ENCODE data around the gene RDH13. TPM values are rescaled to one million over a fixed set of nuclear protein-coding genes. Genes with fewer than 3 reads are reported as not detected.

RDH13 gene
- total and polyA plus RNA-seq, 10 of the 15 experiments (the other 5 are each of a cell fraction or from before 2014, with no cell fraction given), result 1.3 to 11.6 (median 8.9) TPM

DNA sequence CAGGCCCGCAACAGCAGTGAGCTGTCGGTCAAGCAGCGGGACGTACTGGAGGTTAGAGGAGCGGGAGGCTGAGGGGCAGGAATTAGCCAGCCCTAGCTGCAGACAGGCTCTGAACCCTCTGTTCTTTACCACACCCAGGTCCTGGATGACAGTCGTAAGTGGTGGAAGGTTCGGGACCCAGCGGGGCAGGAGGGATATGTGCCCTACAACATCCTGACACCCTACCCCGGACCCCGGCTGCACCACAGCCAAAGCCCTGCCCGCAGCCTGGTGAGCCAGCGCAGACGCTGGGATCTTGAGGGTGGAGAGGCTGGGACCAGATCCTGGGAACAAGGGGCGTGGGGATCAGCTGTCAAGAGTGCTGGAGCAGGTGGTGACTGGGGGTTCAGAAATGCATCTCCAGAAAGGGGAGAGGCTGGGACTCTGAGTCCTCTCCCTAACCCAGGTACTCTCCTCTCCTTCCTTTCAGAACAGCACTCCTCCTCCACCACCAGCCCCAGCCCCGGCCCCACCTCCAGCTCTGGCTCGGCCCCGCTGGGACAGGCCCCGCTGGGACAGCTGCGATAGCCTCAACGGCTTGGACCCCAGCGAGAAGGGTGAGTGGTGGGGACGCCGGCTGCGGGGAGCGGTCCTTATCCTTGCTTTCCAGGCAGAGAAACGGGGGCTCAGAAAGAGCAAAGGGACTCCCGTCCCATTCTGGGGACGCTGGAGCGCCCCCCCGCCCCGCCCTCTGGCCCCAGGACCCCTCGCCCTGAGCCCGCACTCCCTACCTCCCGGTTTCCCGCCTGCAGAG is 23.2 kb upstream of the RDH13 start:
- RAD21 ChIA-PET (ENCODE audit: unreplicated experiment), result interaction anchor here (1.0 kb wide), 1 partner anchor 74 kb away, joined by 3 read pairs; no protein-coding TSS in a partner anchor
- Histone ChIP-seq H3K9ac (ENCODE audit: control insufficient read depth, insufficient read depth, low read length) (no peak overlapping the region), H3K4me3 (no peak overlapping the region), H2AFZ (ENCODE audit: control insufficient read depth, low read depth, low read length) (no peak overlapping the region), H3K27ac (ENCODE audit: control insufficient read depth, insufficient read depth) (no peak overlapping the region), H3K9me3 (replicated peaks; ENCODE audit: control insufficient read depth, insufficient read depth, low read length) (no peaks in the 10 kb centered on the region; the same call in 2 of the 3 replicates), H3K79me2 (ENCODE audit: control insufficient read depth, insufficient read depth, low read length) (no peaks in the 10 kb centered on the region), H3K27me3 (replicated peaks in 1 of 2; ENCODE audit: control insufficient read depth in 2 of 2, insufficient read depth in 2 of 2, low read length in 1 of 2) (peaks cover 0 to 7% of the 10 kb centered on the region in 2 experiments; a peak in 2 of 4 replicates), H3K4me2 (ENCODE audit: control insufficient read depth, insufficient read depth) (no peak overlapping the region), H3K36me3 (ENCODE audit: control insufficient read depth in 2 of 2, insufficient read depth in 2 of 2, low read length in 1 of 2) (no peaks in the 10 kb centered on the region; a peak in 1 of 4 replicates), H3K4me1 (ENCODE audit: control insufficient read depth, insufficient read depth, low read length) (peaks cover 4% of the 10 kb centered on the region; the same call in 1 of the 2 replicates), H4K20me1 (ENCODE audit: control insufficient read depth, insufficient read depth) (no peaks in the 10 kb centered on the region)
- in situ Hi-C loops (cut with MboI), result no loop called here
- ATAC-seq, result no peak
- intact Hi-C loops (cut with micrococcal nuclease; ENCODE audit: unreplicated experiment), result no loop called here
- TF ChIP-seq ZBED1 (IDR thresholded peaks at IDR 0.05; ENCODE audit: borderline replicate concordance) (no peak), NR2C2 (IDR thresholded peaks at IDR 0.05; ENCODE audit: borderline replicate concordance, control insufficient read depth, insufficient read length, low read depth) (no peak), SUPT20H (IDR thresholded peaks at IDR 0.05; ENCODE audit: borderline replicate concordance, control insufficient read depth, low read depth, low read length) (no peak), RELA (IDR thresholded peaks at IDR 0.05; ENCODE audit: borderline replicate concordance, partially characterized antibody) (no peak), POLR2A (IDR thresholded peaks at IDR 0.05; ENCODE audit: low read depth, low read length) (no peak), NR2C1 (IDR thresholded peaks at IDR 0.05) (no peak), MYC (IDR thresholded peaks at IDR 0.05; ENCODE audit: insufficient read depth, insufficient read length, insufficient replicate concordance, low read length, severe bottlenecking) (no peak), CHD2 (IDR thresholded peaks at IDR 0.05; ENCODE audit: borderline replicate concordance, low read depth, low read length) (no peak), NBN (IDR thresholded peaks at IDR 0.05) (no peak), ZNF384 (IDR thresholded peaks at IDR 0.05; ENCODE audit: borderline replicate concordance, low read depth, low read length) (no peak), ZNF274 (IDR thresholded peaks at IDR 0.05; ENCODE audit: insufficient read depth, insufficient read length) (no peak), ATF7 (IDR thresholded peaks at IDR 0.05; ENCODE audit: low read depth) (no peak), SIX5 (IDR thresholded peaks at IDR 0.05; ENCODE audit: low read depth, low read length, severe bottlenecking) (no peak), IKZF2 (IDR thresholded peaks at IDR 0.05) (no peak), POU2F2 (IDR thresholded peaks at IDR 0.05; ENCODE audit: borderline replicate concordance, low read depth, low read length) (no peak), TBL1XR1 (IDR thresholded peaks at IDR 0.05; ENCODE audit: low read depth, low read length) (no peak), ZNF217 (IDR thresholded peaks at IDR 0.05) (no peak)
- TF ChIP-seq, protein P1, sequence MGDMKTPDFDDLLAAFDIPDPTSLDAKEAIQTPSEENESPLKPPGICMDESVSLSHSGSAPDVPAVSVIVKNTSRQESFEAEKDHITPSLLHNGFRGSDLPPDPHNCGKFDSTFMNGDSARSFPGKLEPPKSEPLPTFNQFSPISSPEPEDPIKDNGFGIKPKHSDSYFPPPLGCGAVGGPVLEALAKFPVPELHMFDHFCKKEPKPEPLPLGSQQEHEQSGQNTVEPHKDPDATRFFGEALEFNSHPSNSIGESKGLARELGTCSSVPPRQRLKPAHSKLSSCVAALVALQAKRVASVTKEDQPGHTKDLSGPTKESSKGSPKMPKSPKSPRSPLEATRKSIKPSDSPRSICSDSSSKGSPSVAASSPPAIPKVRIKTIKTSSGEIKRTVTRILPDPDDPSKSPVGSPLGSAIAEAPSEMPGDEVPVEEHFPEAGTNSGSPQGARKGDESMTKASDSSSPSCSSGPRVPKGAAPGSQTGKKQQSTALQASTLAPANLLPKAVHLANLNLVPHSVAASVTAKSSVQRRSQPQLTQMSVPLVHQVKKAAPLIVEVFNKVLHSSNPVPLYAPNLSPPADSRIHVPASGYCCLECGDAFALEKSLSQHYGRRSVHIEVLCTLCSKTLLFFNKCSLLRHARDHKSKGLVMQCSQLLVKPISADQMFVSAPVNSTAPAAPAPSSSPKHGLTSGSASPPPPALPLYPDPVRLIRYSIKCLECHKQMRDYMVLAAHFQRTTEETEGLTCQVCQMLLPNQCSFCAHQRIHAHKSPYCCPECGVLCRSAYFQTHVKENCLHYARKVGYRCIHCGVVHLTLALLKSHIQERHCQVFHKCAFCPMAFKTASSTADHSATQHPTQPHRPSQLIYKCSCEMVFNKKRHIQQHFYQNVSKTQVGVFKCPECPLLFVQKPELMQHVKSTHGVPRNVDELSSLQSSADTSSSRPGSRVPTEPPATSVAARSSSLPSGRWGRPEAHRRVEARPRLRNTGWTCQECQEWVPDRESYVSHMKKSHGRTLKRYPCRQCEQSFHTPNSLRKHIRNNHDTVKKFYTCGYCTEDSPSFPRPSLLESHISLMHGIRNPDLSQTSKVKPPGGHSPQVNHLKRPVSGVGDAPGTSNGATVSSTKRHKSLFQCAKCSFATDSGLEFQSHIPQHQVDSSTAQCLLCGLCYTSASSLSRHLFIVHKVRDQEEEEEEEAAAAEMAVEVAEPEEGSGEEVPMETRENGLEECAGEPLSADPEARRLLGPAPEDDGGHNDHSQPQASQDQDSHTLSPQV (IDR thresholded peaks at IDR 0.05), result no peak
- TF ChIP-seq, protein P2, sequence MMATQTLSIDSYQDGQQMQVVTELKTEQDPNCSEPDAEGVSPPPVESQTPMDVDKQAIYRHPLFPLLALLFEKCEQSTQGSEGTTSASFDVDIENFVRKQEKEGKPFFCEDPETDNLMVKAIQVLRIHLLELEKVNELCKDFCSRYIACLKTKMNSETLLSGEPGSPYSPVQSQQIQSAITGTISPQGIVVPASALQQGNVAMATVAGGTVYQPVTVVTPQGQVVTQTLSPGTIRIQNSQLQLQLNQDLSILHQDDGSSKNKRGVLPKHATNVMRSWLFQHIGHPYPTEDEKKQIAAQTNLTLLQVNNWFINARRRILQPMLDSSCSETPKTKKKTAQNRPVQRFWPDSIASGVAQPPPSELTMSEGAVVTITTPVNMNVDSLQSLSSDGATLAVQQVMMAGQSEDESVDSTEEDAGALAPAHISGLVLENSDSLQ (IDR thresholded peaks at IDR 0.05), result no peak
- DNase-seq (ENCODE audit: low read depth, low spot score), result no peak
- SMC1A ChIA-PET (ENCODE audit: uncharacterized antibody, unreplicated experiment), result interaction anchor here (1.9 kb wide), 1 partner anchor 28 kb away, joined by 4 read pairs; no protein-coding TSS in a partner anchor
- 41% methylated on average over 23 of the region's 35 CpGs for WGBS (ENCODE audit: insufficient coverage, insufficient replicate concordance, low lambda C conversion rate, missing lambda C conversion rate)
- POLR2A ChIA-PET, result no interaction called here
- no TSS peak for BruUV-seq (replicated peaks)
- CTCF ChIA-PET, result interaction anchor here (0.6 to 2.6 kb wide), 3 partner anchors 50 to 199 kb away, joined by 3 to 18 read pairs (median 11); no protein-coding TSS in a partner anchor
- FAIRE-seq, result no peak

Measured in GM12878 (cell line).